GM12878 (cell line): Measurements from ENCODE around the gene IER5L. TPM values are rescaled to one million over a fixed set of nuclear protein-coding genes. Genes with fewer than 3 reads are reported as not detected.

Experiments
- ATAC-seq: fragments of 200-7000 bp; cut with Tn5 transposase; 3 replicates; pipeline ENCODE4 v1.9.1; 2020; ENCODE audit warnings: mild to moderate bottlenecking, moderate library complexity
- BruUV-seq: library from RNA; stranded (reverse); fragments of 400-500 nt; replicated peaks from 2 replicates; lab custom pipeline; 2021; lab: Mats Ljungman, UMichigan
- CTCF ChIA-PET: fragments of 300-600 bp; sonication (Branson Sonifier 250); formaldehyde crosslinking; extraction: SDS; loops from one replicate; lab custom pipeline; 2021; ENCODE audit warnings: inconsistent platforms; lab: Yijun Ruan, JAX
- POLR2A ChIA-PET: fragments of 350-600 bp; formaldehyde crosslinking; extraction: SDS; loops from one replicate; lab custom pipeline; 2021; ENCODE audit warnings: inconsistent platforms; lab: Charles Lee
- RAD21 ChIA-PET: fragments of 300-600 bp; sonication (Branson Sonifier 250); formaldehyde crosslinking; loops from one replicate; lab custom pipeline; 2023; ENCODE audit warnings: antibody characterized with exemption; ENCODE audit not compliant: unreplicated experiment; lab: Charles Lee
- SMC1A ChIA-PET: fragments of 300-600 bp; sonication (Branson Sonifier 250); formaldehyde crosslinking; loops from one replicate; lab custom pipeline; 2023; ENCODE audit not compliant: unreplicated experiment, uncharacterized antibody; lab: Charles Lee
- DNase-seq: peaks from one replicate; pipeline ENCODE4 v3.0.0-alpha.2; 2011; ENCODE audit warnings: low read depth, low spot score
- FAIRE-seq: peaks from 3 replicates; lab custom pipeline; 2011; peaks lifted over from hg19 to GRCh38; lab: Jason Lieb, UNC
- H2AFZ ChIP-seq: 2 replicates; pipeline ENCODE4 v1.6.0; 2011; ENCODE audit warnings: low read depth, low read length, control low read depth; ENCODE audit not compliant: control insufficient read depth
- H3K27ac ChIP-seq: 2 replicates; pipeline ENCODE4 v1.5.1; 2011; ENCODE audit warnings: control low read depth; ENCODE audit not compliant: control insufficient read depth, insufficient read depth
- H3K27me3 ChIP-seq, 2 experiments: replicated peaks in 1 of 2; 2 replicates each; pipeline versions ENCODE4 v1.6.0 to v1.6.1; 2011; ENCODE audit warnings: low read length in 1 of 2; ENCODE audit not compliant: control insufficient read depth in 2 of 2, insufficient read depth in 2 of 2
- H3K36me3 ChIP-seq, 2 experiments: 2 replicates each; pipeline ENCODE4 v1.5.1; 2011; ENCODE audit warnings: low read length in 1 of 2; ENCODE audit not compliant: control insufficient read depth in 2 of 2, insufficient read depth in 2 of 2
- H3K4me1 ChIP-seq: 2 replicates; pipeline ENCODE4 v1.6.1; 2011; ENCODE audit warnings: mild to moderate bottlenecking, low read length, moderate library complexity, mixed read lengths; ENCODE audit not compliant: control insufficient read depth, insufficient read depth
- H3K4me2 ChIP-seq: 2 replicates; pipeline ENCODE4 v1.6.0; 2011; ENCODE audit warnings: control low read depth; ENCODE audit not compliant: control insufficient read depth, insufficient read depth
- H3K4me3 ChIP-seq: fragments of 200-600 bp; sonication (generic); 2 replicates; pipeline ENCODE4 v1.5.1; 2016
- H3K79me2 ChIP-seq: 2 replicates; pipeline ENCODE4 v1.6.0; 2011; ENCODE audit warnings: low read length; ENCODE audit not compliant: control insufficient read depth, insufficient read depth
- H3K9ac ChIP-seq: 2 replicates; pipeline ENCODE4 v1.8.0; 2011; ENCODE audit warnings: low read length, control low read depth, mixed read lengths; ENCODE audit not compliant: control insufficient read depth, insufficient read depth
- H3K9me3 ChIP-seq: replicated peaks from 3 replicates; pipeline ENCODE4 v1.5.1; 2011; ENCODE audit warnings: mild to moderate bottlenecking, low read length; ENCODE audit not compliant: control insufficient read depth, insufficient read depth
- H4K20me1 ChIP-seq: 2 replicates; pipeline ENCODE4 v1.6.0; 2011; ENCODE audit not compliant: control insufficient read depth, insufficient read depth
- BACH1 ChIP-seq: fragments of 450-650 bp; IDR thresholded peaks from 2 replicates; pipeline ENCODE4 v1.6.1; 2017; ENCODE audit warnings: mild to moderate bottlenecking, borderline replicate concordance
- CBX3 ChIP-seq: fragments of 200-600 bp; sonication (generic); IDR thresholded peaks from 2 replicates; pipeline ENCODE4 v1.6.1; 2016; ENCODE audit warnings: low read depth, borderline replicate concordance
- EED ChIP-seq: sonication (generic); IDR thresholded peaks from 2 replicates; pipeline ENCODE4 v1.6.1; 2016; ENCODE audit warnings: antibody characterized with exemption, low read depth
- GABPA ChIP-seq: IDR thresholded peaks from 2 replicates; pipeline ENCODE4 v1.6.1; 2014; ENCODE audit warnings: antibody characterized with exemption, low read depth, mild to moderate bottlenecking, inconsistent platforms
- HDAC2 ChIP-seq: fragments of 200-600 bp; sonication (generic); IDR thresholded peaks from 2 replicates; pipeline ENCODE4 v1.6.1; 2017
- POU2F2 ChIP-seq: IDR thresholded peaks from 3 replicates; pipeline ENCODE4 v1.6.1; 2011; ENCODE audit warnings: low read depth, mild to moderate bottlenecking, low read length, borderline replicate concordance
- RFX5 ChIP-seq: IDR thresholded peaks from 2 replicates; pipeline ENCODE4 v1.6.1; 2011; ENCODE audit warnings: low read depth, low read length, improper control_type of control experiment
- SREBF2 ChIP-seq: IDR thresholded peaks from 2 replicates; pipeline ENCODE4 v1.6.1; 2012; ENCODE audit warnings: mild to moderate bottlenecking, low read length
- STAT3 ChIP-seq: IDR thresholded peaks from 2 replicates; pipeline ENCODE4 v1.6.1; 2011; ENCODE audit warnings: low read depth, low read length, improper control_type of control experiment
- WGBS: methylation state at CpG from one replicate; pipeline ENCODE4 v1.1.6; 2016; ENCODE audit warnings: low lambda C conversion rate; ENCODE audit not compliant: insufficient replicate concordance, insufficient coverage; ENCODE audit errors: missing lambda C conversion rate; 5-methylcytosine and 5-hydroxymethylcytosine counted together
- in situ Hi-C: fragments of 300-500 bp; cut with MboI; formaldehyde crosslinking; loops from 9 replicates; pipeline ENCODE4 v1.14.3; 2018; ENCODE audit warnings: mixed read lengths
- intact Hi-C: fragments of 100-400 bp; cut with micrococcal nuclease; formaldehyde crosslinking; loops from one replicate; pipeline ENCODE4 v1.14.2; 2022; ENCODE audit not compliant: unreplicated experiment
- polyA plus RNA-seq, 11 experiments: library from polyadenylated mRNA; depleted of rRNA in 4 of 11; unstranded in 6 of 11; stranded (reverse) in 5 of 11; fragments of >200 nt; fragmentation: Nextera tagmentation in 4 of 11; fragmentation: Illumina TruSeq in 1 of 11; extraction: Ambion mirVana in 4 of 11; extraction: Trizol in 1 of 11; gene quantifications; 1 replicate in 1 of 11; 2 replicates in 10 of 11; pipeline versions ENCODE4 v1.2.1 to v1.2.3, GENCODE V29; 2011 to 2016; ENCODE audit warnings: inconsistent platforms in 2 of 11, missing spikeins in 2 of 11, low read depth in 1 of 11
- total RNA-seq, 4 experiments: library from RNA; depleted of rRNA in 3 of 4; stranded (reverse); fragments of >200 nt in 3 of 4; fragmentation: Illumina TruSeq in 1 of 4; extraction: Trizol in 1 of 4; gene quantifications; 2 replicates each; pipeline versions ENCODE4 v1.2.1 to v1.2.3, GENCODE V29; 2013 to 2021
- TF ChIP-seq, protein P1 (sequence below): IDR thresholded peaks from 2 replicates; pipeline ENCODE4 v1.6.1; 2012; ENCODE audit warnings: mild to moderate bottlenecking, low read depth, low read length

IER5L gene
- total and polyA plus RNA-seq, 10 of the 15 experiments (the other 5 are each of a cell fraction or from before 2014, with no cell fraction given) = 0.04 to 1.4 (median 0.17) TPM

DNA sequence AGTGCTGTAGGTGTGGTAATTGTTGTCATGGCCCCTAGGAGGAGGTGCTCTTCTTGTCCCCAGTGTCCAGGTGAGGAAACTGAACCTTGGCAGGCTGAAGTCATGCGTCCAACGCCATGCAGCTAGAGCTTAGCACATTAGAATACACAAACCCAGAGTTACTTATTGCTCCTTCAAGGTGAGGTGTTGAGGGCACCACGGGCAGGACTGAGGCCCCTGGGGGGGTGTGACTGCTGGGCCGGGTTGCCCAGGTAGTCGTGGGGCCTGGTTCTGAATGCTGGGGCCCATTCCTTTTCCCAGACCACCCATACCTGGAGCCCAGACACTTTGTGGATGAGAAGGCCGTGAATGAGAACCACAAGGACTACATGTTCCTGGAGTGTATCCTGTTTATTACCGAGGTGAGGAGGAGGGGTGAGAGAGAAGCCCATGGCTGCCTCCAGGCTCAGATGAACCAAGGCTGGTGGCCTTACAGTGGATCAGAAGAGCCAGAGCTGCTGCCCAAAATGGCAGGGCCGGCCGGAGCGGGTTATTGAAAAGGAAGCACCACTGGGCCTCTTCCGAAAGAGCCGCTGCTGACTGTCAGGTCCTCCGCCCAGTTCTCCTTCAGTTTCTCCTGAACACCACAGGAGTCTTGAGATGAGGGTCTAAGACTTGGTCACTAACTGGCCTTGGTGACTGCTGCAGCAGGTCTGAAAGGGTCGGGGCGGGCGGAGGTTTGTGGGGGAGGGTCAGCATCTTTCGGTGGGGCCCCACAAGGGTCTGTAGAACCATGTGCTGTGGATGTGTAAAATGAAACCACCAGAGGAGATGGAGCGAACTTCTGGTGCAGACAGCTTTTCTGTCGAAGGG is 40.5 kb downstream of the IER5L start:
- SMC1A ChIA-PET = interaction anchor here (1.1 to 8.1 kb wide), 6 partner anchors 12 to 486 kb away, joined by 3 to 116 read pairs (median 14); partner anchors contain the start of genes C9orf50, IER5L and NTMT1
- Histone ChIP-seq H3K27me3 (no peaks in the 10 kb centered on the region), H3K27ac (no peak overlapping the region), H4K20me1 (no peaks in the 10 kb centered on the region), H3K4me1 (peaks cover 31% of the 10 kb centered on the region), H3K9me3 (no peaks in the 10 kb centered on the region), H3K4me3 (no peak overlapping the region), H3K9ac (no peak overlapping the region), H3K79me2 (peaks cover 6% of the 10 kb centered on the region), H3K36me3 (peaks cover 7 to 24% of the 10 kb centered on the region in 2 experiments; a peak in 3 of 4 replicates), H3K4me2 (no peak overlapping the region), H2AFZ (no peak overlapping the region)
- RAD21 ChIA-PET = interaction anchor here (1.3 to 7.8 kb wide), 6 partner anchors 11 to 488 kb away, joined by 3 to 197 read pairs (median 10); partner anchors contain the start of genes IER5L and NTMT1
- 88% methylated on average over 18 of the region's 19 CpGs for WGBS
- intact Hi-C loops (loop anchor here (5.0 kb wide), 1 partner anchor 645 kb away; no protein-coding TSS in a partner anchor), in situ Hi-C loops (no loop called here)
- POLR2A ChIA-PET = no interaction called here
- FAIRE-seq = no peak
- DNase-seq = no peak
- no TSS peak for BruUV-seq
- TF ChIP-seq POU2F2 = no peak
- TF ChIP-seq BACH1 = no peak
- no peak for TF ChIP-seq RFX5
- TF ChIP-seq EED = no peak
- TF ChIP-seq STAT3 = no peak
- TF ChIP-seq CBX3 = no peak
- TF ChIP-seq SREBF2 = no peak
- TF ChIP-seq, protein P1, sequence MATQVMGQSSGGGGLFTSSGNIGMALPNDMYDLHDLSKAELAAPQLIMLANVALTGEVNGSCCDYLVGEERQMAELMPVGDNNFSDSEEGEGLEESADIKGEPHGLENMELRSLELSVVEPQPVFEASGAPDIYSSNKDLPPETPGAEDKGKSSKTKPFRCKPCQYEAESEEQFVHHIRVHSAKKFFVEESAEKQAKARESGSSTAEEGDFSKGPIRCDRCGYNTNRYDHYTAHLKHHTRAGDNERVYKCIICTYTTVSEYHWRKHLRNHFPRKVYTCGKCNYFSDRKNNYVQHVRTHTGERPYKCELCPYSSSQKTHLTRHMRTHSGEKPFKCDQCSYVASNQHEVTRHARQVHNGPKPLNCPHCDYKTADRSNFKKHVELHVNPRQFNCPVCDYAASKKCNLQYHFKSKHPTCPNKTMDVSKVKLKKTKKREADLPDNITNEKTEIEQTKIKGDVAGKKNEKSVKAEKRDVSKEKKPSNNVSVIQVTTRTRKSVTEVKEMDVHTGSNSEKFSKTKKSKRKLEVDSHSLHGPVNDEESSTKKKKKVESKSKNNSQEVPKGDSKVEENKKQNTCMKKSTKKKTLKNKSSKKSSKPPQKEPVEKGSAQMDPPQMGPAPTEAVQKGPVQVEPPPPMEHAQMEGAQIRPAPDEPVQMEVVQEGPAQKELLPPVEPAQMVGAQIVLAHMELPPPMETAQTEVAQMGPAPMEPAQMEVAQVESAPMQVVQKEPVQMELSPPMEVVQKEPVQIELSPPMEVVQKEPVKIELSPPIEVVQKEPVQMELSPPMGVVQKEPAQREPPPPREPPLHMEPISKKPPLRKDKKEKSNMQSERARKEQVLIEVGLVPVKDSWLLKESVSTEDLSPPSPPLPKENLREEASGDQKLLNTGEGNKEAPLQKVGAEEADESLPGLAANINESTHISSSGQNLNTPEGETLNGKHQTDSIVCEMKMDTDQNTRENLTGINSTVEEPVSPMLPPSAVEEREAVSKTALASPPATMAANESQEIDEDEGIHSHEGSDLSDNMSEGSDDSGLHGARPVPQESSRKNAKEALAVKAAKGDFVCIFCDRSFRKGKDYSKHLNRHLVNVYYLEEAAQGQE = no peak
- TF ChIP-seq HDAC2 = no peak
- TF ChIP-seq GABPA = no peak
- CTCF ChIA-PET = interaction anchor here (0.6 to 11.0 kb wide), 15 partner anchors 8 to 487 kb away, joined by 3 to 273 read pairs (median 11); partner anchors contain the start of genes C9orf50, IER5L and NTMT1
- ATAC-seq = no peak
